SK-N-SH (cell line): ENCODE results near the gene ADGRL3. TPM values are rescaled to one million over a fixed set of nuclear protein-coding genes. Genes with fewer than 3 reads are reported as not detected.

Experiments
- CTCF ChIA-PET: fragments of 300-600, 350-600 bp; formaldehyde crosslinking; extraction: SDS; loops from one replicate; lab custom pipeline; 2021; lab: Yijun Ruan, JAX
- POLR2A ChIA-PET: fragments of 350-600 bp; sonication (Branson Sonifier 250); formaldehyde crosslinking; extraction: SDS; loops from one replicate; lab custom pipeline; 2020; ENCODE audit warnings: antibody characterized with exemption, inconsistent platforms; lab: Yijun Ruan, JAX
- DNase-seq: peaks from one replicate; pipeline ENCODE4 v3.0.0; 2012
- H2AFZ ChIP-seq: fragments of 200-600 bp; sonication (generic); 2 replicates; pipeline ENCODE4 v1.8.1; 2016; ENCODE audit warnings: antibody characterized with exemption, mild to moderate bottlenecking, low read depth
- H3F3A ChIP-seq: fragments of 200-600 bp; sonication (generic); replicated peaks from 2 replicates; pipeline ENCODE3; 2016; ENCODE audit warnings: antibody characterized with exemption, mild to moderate bottlenecking; ENCODE audit not compliant: insufficient read depth
- H3K27ac ChIP-seq, 2 experiments: fragments of 200-500 bp in 1 of 2; fragments of 200-600 bp in 1 of 2; sonication (Bioruptor generic) in 1 of 2; sonication (generic), shearing (Covaris generic) in 1 of 2; 2 replicates each; pipeline versions ENCODE4 v1.5.1 to v1.6.1; 2014 to 2016; ENCODE audit warnings: low read depth in 2 of 2, inconsistent platforms in 1 of 2, low read length in 1 of 2, mild to moderate bottlenecking in 1 of 2, mixed read lengths in 1 of 2
- H3K27me3 ChIP-seq: fragments of 200-600 bp; sonication (generic), shearing (Covaris generic); 2 replicates; pipeline ENCODE4 v1.6.1; 2016; ENCODE audit warnings: mixed run types; ENCODE audit not compliant: insufficient read depth
- H3K36me3 ChIP-seq, 2 experiments: fragments of 200-500 bp in 1 of 2; fragments of 200-600 bp in 1 of 2; sonication (Bioruptor generic) in 1 of 2; sonication (generic) in 1 of 2; replicated peaks in 1 of 2; 2 replicates each; pipeline versions ENCODE3 to v1.5.1; 2014 to 2016; ENCODE audit warnings: low read length in 1 of 2, mild to moderate bottlenecking in 1 of 2; ENCODE audit not compliant: insufficient read depth in 2 of 2, control insufficient read depth in 1 of 2
- H3K4me1 ChIP-seq, 2 experiments: fragments of 200-500 bp in 1 of 2; fragments of 200-600 bp in 1 of 2; sonication (Bioruptor generic) in 1 of 2; sonication (generic), shearing (Covaris generic) in 1 of 2; 2 replicates each; pipeline versions ENCODE4 v1.5.1 to v1.6.1; 2014 to 2016; ENCODE audit warnings: low read depth in 1 of 2, low read length in 1 of 2, mixed run types in 1 of 2; ENCODE audit not compliant: insufficient read depth in 2 of 2, control insufficient read depth in 1 of 2
- H3K4me2 ChIP-seq: fragments of 200-600 bp; sonication (generic), shearing (Covaris generic); 2 replicates; pipeline ENCODE4 v1.6.1; 2017; ENCODE audit warnings: mixed run types
- H3K4me3 ChIP-seq, 2 experiments: fragments of 200-500 bp in 1 of 2; fragments of 200-600 bp in 1 of 2; sonication (Bioruptor generic) in 1 of 2; sonication (generic), shearing (Covaris generic) in 1 of 2; 2 replicates each; pipeline versions ENCODE4 v1.5.1 to v1.8.1; 2014 to 2016; ENCODE audit warnings: low read depth in 2 of 2, inconsistent platforms in 1 of 2, low read length in 1 of 2, mild to moderate bottlenecking in 1 of 2, mixed read lengths in 1 of 2, moderate library complexity in 1 of 2
- H3K79me2 ChIP-seq: fragments of 200-600 bp; sonication (generic); 2 replicates; pipeline ENCODE4 v1.8.1; 2017; ENCODE audit warnings: mild to moderate bottlenecking; ENCODE audit not compliant: insufficient read depth
- H3K9ac ChIP-seq: fragments of 200-600 bp; sonication (generic); 2 replicates; pipeline ENCODE4 v1.6.1; 2017; ENCODE audit warnings: mixed run types
- H3K9me2 ChIP-seq: fragments of 200-600 bp; sonication (generic); 2 replicates; pipeline ENCODE4 v1.6.1; 2017; ENCODE audit warnings: mixed run types
- H3K9me3 ChIP-seq: fragments of 200-600 bp; sonication (generic); 2 replicates; pipeline ENCODE4 v1.6.1; 2017; ENCODE audit warnings: mixed run types, mild to moderate bottlenecking, moderate library complexity
- H4K20me1 ChIP-seq: fragments of 200-600 bp; sonication (generic); 2 replicates; pipeline ENCODE4 v1.6.1; 2017; ENCODE audit warnings: mild to moderate bottlenecking, mixed run types; ENCODE audit not compliant: insufficient read depth
- CHD2 ChIP-seq: fragments of 150-350 bp; IDR thresholded peaks from 2 replicates; pipeline ENCODE4 v1.6.1; 2018; ENCODE audit warnings: low read length; ENCODE audit not compliant: partially characterized antibody
- ELF1 ChIP-seq: IDR thresholded peaks from 2 replicates; pipeline ENCODE4 v1.4.0; 2012
- EP300 ChIP-seq, 2 experiments: IDR thresholded peaks; 2 replicates each; pipeline versions ENCODE4 v1.4.0 to v1.6.1; 2012; ENCODE audit warnings: borderline replicate concordance in 1 of 2, low read depth in 1 of 2, low read length in 1 of 2
- FOSL2 ChIP-seq: IDR thresholded peaks from 2 replicates; pipeline ENCODE4 v1.4.0; 2012; ENCODE audit warnings: low read depth, mild to moderate bottlenecking, moderate library complexity, borderline replicate concordance
- FOXM1 ChIP-seq: IDR thresholded peaks from 2 replicates; pipeline ENCODE4 v1.4.0; 2012; ENCODE audit warnings: low read depth, mild to moderate bottlenecking
- JUND ChIP-seq: IDR thresholded peaks from 2 replicates; pipeline ENCODE4 v1.4.0; 2012
- MEF2A ChIP-seq: IDR thresholded peaks from 2 replicates; pipeline ENCODE4 v1.4.0; 2012; ENCODE audit warnings: low read depth, borderline replicate concordance
- MXI1 ChIP-seq: IDR thresholded peaks from 2 replicates; pipeline ENCODE4 v1.6.1; 2012; ENCODE audit warnings: mild to moderate bottlenecking, low read depth, low read length, improper control_type of control experiment
- NFIC ChIP-seq: IDR thresholded peaks from 2 replicates; pipeline ENCODE4 v1.4.0; 2012; ENCODE audit warnings: borderline replicate concordance
- NRF1 ChIP-seq: IDR thresholded peaks from 2 replicates; pipeline ENCODE4 v1.6.1; 2012; ENCODE audit warnings: low read depth, mild to moderate bottlenecking, low read length
- RFX5 ChIP-seq: IDR thresholded peaks from 2 replicates; pipeline ENCODE4 v1.6.1; 2012; ENCODE audit warnings: mild to moderate bottlenecking, improper control_type of control experiment, low read length
- RXRA ChIP-seq: IDR thresholded peaks from 2 replicates; pipeline ENCODE4 v1.4.0; 2012; ENCODE audit warnings: low read depth, mild to moderate bottlenecking, borderline replicate concordance
- SMC3 ChIP-seq: IDR thresholded peaks from 2 replicates; pipeline ENCODE4 v1.6.1; 2012; ENCODE audit warnings: low read depth, low read length, improper control_type of control experiment
- TCF12 ChIP-seq: IDR thresholded peaks from 2 replicates; pipeline ENCODE4 v1.4.0; 2012
- YY1 ChIP-seq: IDR thresholded peaks from 2 replicates; pipeline ENCODE4 v1.4.0; 2012; ENCODE audit warnings: low read depth, mild to moderate bottlenecking
- WGBS: methylation state at CpG from one replicate; pipeline ENCODE4 v1.1.6; 2017; ENCODE audit warnings: low lambda C conversion rate; 5-methylcytosine and 5-hydroxymethylcytosine counted together
- polyA plus RNA-seq, 3 experiments: library from polyadenylated mRNA; depleted of rRNA; stranded (reverse); fragments of >200 nt; gene quantifications; 2 replicates each; pipeline ENCODE4 v1.2.3, GENCODE V29; 2012
- TF ChIP-seq, protein P1 (sequence below): fragments of 150-350 bp; IDR thresholded peaks from 2 replicates; pipeline ENCODE4 v1.6.1; 2017; ENCODE audit warnings: antibody characterized with exemption, low read length, low read depth, borderline replicate concordance
- TF ChIP-seq, protein P2 (sequence below): IDR thresholded peaks from 2 replicates; pipeline ENCODE4 v1.4.0; 2012; ENCODE audit warnings: low read depth, borderline replicate concordance
- TF ChIP-seq, protein P3 (sequence below): fragments of 150-350 bp; IDR thresholded peaks from 2 replicates; pipeline ENCODE4 v1.6.1; 2016; ENCODE audit warnings: mild to moderate bottlenecking, low read depth, low read length
- TF ChIP-seq, protein P4 (sequence below): IDR thresholded peaks from 2 replicates; pipeline ENCODE4 v1.4.0; 2012; ENCODE audit warnings: low read depth, borderline replicate concordance
- TF ChIP-seq, protein P5 (sequence below): fragments of 200-600 bp; sonication (generic); IDR thresholded peaks from 2 replicates; pipeline ENCODE4 v1.6.1; 2017; ENCODE audit warnings: antibody characterized with exemption, mild to moderate bottlenecking, moderate library complexity

ADGRL3 gene
- polyA plus RNA-seq, 1 of the 3 experiments (the other 2 are of a cell fraction), result 0.03 TPM

DNA sequence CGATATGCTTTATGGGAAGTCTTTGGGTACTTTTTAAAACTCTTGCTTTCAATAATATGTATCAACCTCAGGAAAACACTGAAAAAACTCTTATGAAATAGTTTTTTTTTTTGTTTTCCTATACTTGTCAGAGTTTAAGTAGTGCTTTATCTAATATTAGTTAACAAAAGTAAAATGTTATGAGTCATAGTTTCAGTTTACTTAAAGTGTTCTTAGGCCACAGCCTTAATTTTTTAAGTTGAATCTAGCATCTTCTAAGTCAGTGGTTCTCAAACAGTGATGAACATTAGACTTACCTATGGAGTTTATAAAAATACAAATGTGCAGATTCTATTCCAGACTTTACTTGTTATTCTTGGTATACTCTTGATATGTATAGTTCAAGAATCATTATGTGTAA, 26.3 kb upstream of the ADGRL3 start:
- Histone ChIP-seq H3K9ac (no peak overlapping the region), H3K4me2 (no peak overlapping the region), H3K9me2 (no peaks in the 10 kb centered on the region), H3K4me3 (no peak overlapping the region), H3K4me1 (no peaks in the 10 kb centered on the region), H2AFZ (no peak overlapping the region), H3K9me3 (no peaks in the 10 kb centered on the region), H3K27ac (no peak overlapping the region), H3K36me3 (no peaks in the 10 kb centered on the region), H4K20me1 (no peaks in the 10 kb centered on the region), H3K79me2 (no peaks in the 10 kb centered on the region), H3K27me3 (no peaks in the 10 kb centered on the region), H3F3A (no peaks in the 10 kb centered on the region)
- DNase-seq, result no peak
- WGBS, result 53% methylated on average over 1 of the region's 1 CpG
- no peak for TF ChIP-seq YY1
- no peak for TF ChIP-seq EP300 (IDR thresholded peaks at IDR 0.05; ENCODE audit: borderline replicate concordance in 1 of 2, low read depth in 1 of 2, low read length in 1 of 2)
- no peak for TF ChIP-seq JUND
- no peak for TF ChIP-seq NRF1
- TF ChIP-seq, protein P1, sequence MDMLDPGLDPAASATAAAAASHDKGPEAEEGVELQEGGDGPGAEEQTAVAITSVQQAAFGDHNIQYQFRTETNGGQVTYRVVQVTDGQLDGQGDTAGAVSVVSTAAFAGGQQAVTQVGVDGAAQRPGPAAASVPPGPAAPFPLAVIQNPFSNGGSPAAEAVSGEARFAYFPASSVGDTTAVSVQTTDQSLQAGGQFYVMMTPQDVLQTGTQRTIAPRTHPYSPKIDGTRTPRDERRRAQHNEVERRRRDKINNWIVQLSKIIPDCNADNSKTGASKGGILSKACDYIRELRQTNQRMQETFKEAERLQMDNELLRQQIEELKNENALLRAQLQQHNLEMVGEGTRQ, result no peak
- no peak for TF ChIP-seq SMC3
- TF ChIP-seq, protein P2, sequence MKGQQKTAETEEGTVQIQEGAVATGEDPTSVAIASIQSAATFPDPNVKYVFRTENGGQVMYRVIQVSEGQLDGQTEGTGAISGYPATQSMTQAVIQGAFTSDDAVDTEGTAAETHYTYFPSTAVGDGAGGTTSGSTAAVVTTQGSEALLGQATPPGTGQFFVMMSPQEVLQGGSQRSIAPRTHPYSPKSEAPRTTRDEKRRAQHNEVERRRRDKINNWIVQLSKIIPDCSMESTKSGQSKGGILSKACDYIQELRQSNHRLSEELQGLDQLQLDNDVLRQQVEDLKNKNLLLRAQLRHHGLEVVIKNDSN, result no peak
- TF ChIP-seq RFX5, result no peak
- no peak for TF ChIP-seq ELF1
- no peak for TF ChIP-seq NFIC
- no peak for TF ChIP-seq CHD2
- no peak for TF ChIP-seq FOXM1
- no peak for TF ChIP-seq TCF12
- TF ChIP-seq FOSL2, result no peak
- TF ChIP-seq, protein P3, sequence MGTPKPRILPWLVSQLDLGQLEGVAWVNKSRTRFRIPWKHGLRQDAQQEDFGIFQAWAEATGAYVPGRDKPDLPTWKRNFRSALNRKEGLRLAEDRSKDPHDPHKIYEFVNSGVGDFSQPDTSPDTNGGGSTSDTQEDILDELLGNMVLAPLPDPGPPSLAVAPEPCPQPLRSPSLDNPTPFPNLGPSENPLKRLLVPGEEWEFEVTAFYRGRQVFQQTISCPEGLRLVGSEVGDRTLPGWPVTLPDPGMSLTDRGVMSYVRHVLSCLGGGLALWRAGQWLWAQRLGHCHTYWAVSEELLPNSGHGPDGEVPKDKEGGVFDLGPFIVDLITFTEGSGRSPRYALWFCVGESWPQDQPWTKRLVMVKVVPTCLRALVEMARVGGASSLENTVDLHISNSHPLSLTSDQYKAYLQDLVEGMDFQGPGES, result no peak
- TF ChIP-seq MEF2A, result no peak
- CTCF ChIA-PET, result no interaction called here
- POLR2A ChIA-PET, result no interaction called here

DNA sequence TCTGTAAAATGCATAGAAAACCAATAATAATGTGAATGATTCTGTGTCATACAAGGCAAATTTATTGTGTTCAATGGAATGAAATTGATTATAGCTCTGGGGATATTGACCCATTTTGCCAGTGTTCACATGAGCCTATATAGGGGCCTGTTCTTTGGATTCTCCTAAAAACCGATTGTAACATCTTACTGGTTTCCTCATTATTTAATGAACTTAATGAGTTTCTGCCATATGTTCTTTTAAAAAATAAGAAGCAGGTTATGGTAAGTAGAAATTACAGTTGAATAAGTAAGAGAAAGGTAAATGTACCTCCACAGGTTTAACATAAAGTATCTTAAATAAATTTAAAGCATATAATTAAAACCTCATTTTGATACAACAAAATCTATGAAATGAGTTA, 24.6 kb upstream of the ADGRL3 start:
- no peaks in the 10 kb centered on the region for H4K20me1 ChIP-seq
- no peak overlapping the region for H3K9ac ChIP-seq
- no peak overlapping the region for H3K4me2 ChIP-seq
- TF ChIP-seq TCF12 (no peak), EP300 (IDR thresholded peaks at IDR 0.05; ENCODE audit: borderline replicate concordance in 1 of 2, low read depth in 1 of 2, low read length in 1 of 2) (no peak), FOSL2 (no peak), ELF1 (no peak), MXI1 (no peak), RXRA (no peak), JUND (no peak)
- TF ChIP-seq, protein P4, sequence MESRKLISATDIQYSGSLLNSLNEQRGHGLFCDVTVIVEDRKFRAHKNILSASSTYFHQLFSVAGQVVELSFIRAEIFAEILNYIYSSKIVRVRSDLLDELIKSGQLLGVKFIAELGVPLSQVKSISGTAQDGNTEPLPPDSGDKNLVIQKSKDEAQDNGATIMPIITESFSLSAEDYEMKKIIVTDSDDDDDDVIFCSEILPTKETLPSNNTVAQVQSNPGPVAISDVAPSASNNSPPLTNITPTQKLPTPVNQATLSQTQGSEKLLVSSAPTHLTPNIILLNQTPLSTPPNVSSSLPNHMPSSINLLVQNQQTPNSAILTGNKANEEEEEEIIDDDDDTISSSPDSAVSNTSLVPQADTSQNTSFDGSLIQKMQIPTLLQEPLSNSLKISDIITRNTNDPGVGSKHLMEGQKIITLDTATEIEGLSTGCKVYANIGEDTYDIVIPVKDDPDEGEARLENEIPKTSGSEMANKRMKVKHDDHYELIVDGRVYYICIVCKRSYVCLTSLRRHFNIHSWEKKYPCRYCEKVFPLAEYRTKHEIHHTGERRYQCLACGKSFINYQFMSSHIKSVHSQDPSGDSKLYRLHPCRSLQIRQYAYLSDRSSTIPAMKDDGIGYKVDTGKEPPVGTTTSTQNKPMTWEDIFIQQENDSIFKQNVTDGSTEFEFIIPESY, result no peak
- TF ChIP-seq, protein P5, sequence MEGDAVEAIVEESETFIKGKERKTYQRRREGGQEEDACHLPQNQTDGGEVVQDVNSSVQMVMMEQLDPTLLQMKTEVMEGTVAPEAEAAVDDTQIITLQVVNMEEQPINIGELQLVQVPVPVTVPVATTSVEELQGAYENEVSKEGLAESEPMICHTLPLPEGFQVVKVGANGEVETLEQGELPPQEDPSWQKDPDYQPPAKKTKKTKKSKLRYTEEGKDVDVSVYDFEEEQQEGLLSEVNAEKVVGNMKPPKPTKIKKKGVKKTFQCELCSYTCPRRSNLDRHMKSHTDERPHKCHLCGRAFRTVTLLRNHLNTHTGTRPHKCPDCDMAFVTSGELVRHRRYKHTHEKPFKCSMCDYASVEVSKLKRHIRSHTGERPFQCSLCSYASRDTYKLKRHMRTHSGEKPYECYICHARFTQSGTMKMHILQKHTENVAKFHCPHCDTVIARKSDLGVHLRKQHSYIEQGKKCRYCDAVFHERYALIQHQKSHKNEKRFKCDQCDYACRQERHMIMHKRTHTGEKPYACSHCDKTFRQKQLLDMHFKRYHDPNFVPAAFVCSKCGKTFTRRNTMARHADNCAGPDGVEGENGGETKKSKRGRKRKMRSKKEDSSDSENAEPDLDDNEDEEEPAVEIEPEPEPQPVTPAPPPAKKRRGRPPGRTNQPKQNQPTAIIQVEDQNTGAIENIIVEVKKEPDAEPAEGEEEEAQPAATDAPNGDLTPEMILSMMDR, result no peak
- TF ChIP-seq, all 33 proteins: peak for 0
- no peaks in the 10 kb centered on the region for H3K4me1 ChIP-seq
- no peak overlapping the region for H2AFZ ChIP-seq
- no peak overlapping the region for H3K27ac ChIP-seq
- H3F3A ChIP-seq, result no peaks in the 10 kb centered on the region
- ChIA-PET POLR2A (no interaction called here), CTCF (interaction anchor here (0.7 to 0.9 kb wide), 2 partner anchors 10 to 395 kb away, joined by 3 read pairs; no protein-coding TSS in a partner anchor)
- no peaks in the 10 kb centered on the region for H3K9me3 ChIP-seq
- no peak overlapping the region for H3K4me3 ChIP-seq
- H3K9me2 ChIP-seq, result no peaks in the 10 kb centered on the region
- DNase-seq, result no peak
- 26% methylated on average over 1 of the region's 1 CpG for WGBS
- no peaks in the 10 kb centered on the region for H3K27me3 ChIP-seq
- H3K36me3 ChIP-seq, result no peaks in the 10 kb centered on the region
- no peaks in the 10 kb centered on the region for H3K79me2 ChIP-seq
